ENCODE data around the gene NCAM1. TPM values are rescaled to one million over a fixed set of nuclear protein-coding genes. Genes with fewer than 3 reads are reported as not detected.

NCAM1 gene
- total RNA-seq, 1 donor from 2014 or later, result 1.8 TPM

GRCh38 chr11:113243696-113244095 lies 282.5 kb downstream of the NCAM1 start:
- DNase-seq (ENCODE audit: extremely low read depth, low read depth, low spot score), result no peak

GRCh38 chr11:113245216-113245615 lies 284.0 kb downstream of the NCAM1 start:
- no peak for DNase-seq (ENCODE audit: extremely low read depth, low read depth, low spot score)

- no peak for DNase-seq (ENCODE audit: extremely low read depth, low read depth, low spot score)
Measured at GRCh38 chr11:113247221-113247620, 286.0 kb downstream of the NCAM1 start.

DNA sequence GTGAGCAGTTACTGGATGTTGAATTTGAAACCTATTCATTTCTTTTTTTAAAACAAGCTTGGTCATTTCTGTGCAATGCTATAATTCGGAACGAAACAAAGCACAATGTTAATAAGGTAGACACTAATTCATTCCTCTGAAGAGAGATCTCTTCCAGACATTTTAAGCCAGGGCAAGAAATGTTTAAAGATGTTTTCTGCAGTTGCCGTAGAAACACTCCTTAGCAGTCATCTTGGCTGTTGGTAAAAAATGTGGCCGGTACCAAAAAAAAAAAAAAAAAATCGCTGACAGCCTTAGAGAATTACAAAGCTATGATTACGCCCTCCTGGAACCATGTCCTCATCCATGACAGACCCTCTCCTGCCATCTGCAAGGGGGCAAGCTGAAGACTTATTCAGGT lies 286.7 kb downstream of the NCAM1 start:
- DNase-seq (ENCODE audit: extremely low read depth, low read depth, low spot score), result no peak

GRCh38 chr11:113248702-113249490 lies 287.7 kb downstream of the NCAM1 start:
- DNase-seq (ENCODE audit: extremely low read depth, low read depth, low spot score), result no peak

- DNase-seq (ENCODE audit: extremely low read depth, low read depth, low spot score), result no peak
Measured at GRCh38 chr11:113249491-113249763, 288.2 kb downstream of the NCAM1 start.

DNA sequence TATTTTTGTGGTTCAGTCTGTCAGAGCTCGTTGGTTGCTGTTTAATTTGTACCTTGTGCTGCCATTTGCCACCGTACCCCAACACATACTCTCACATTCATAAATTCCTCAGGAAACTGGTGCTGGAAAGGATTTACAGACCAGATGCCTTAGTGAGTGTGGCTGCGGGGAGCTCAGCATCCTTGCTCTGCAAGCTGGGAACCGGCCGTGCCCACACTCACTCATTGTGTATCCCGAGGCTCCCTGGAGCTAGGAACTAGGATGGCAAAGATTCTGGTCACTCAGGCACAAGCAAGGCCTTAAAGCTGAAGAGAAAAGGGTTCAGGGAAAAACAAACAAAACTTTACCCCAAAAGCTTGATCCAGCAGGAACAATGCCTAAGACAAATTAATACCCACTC lies 288.6 kb downstream of the NCAM1 start:
- no peak for DNase-seq (ENCODE audit: extremely low read depth, low read depth, low spot score)

DNA sequence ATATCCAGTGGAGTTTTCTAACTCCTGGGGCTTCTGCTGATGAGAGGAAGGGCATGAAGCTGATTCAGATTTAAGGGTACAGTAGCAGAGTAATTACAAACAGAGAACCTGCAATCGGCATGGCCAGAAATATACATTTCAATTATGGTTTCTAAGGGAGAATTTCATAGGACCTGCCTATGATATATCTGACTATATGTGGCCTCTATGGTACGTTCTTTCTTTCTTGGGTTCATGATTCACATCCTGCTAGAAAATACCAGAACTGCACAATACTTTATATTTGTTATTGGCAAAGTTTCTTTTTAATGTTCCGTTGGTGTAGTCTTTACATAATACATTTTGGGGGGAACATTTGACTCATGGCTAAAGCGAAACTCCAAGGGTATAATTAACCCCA lies 290.1 kb downstream of the NCAM1 start:
- DNase-seq (ENCODE audit: extremely low read depth, low read depth, low spot score), result no peak

DNA sequence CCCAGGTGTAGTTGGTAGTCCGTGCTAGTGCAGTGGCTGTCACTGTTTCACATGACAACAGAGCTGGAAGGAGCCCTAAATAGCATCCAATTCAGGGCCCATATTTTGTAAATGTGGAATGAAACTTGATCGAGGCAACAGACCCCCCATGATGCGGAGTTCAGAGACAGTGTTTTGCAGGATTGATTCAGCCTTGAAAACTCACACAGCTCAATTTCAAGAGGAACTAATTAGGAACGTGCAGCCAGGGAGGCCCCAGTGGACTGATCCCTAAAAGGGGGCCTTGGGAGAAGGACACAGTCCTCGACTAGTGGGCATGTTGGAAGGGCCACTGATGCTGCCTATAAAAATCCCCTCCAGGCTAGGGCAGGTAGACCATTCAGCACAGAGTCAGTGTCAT lies 292.2 kb downstream of the NCAM1 start:
- DNase-seq (ENCODE audit: extremely low read depth, low read depth, low spot score), result no peak

DNA sequence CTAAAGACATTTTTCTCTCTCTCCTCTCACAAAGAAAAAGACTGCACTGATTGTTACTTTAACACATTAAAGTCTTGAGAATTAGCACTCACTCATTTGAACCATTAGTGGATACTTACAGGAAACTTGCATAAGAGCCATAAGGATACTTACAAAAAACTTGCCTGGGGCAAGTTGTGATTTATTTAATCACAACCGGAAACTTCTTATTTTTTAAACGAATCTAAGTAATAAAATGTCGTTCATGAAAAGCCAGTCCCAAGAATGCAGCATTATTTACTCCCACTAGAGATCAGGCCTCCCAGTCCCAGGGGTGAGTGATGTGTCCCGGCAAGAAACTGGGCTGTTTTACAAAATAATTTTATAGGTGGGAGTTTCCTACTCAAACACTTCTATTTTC lies 293.9 kb downstream of the NCAM1 start:
- DNase-seq (ENCODE audit: extremely low read depth, low read depth, low spot score), result no peak

DNA sequence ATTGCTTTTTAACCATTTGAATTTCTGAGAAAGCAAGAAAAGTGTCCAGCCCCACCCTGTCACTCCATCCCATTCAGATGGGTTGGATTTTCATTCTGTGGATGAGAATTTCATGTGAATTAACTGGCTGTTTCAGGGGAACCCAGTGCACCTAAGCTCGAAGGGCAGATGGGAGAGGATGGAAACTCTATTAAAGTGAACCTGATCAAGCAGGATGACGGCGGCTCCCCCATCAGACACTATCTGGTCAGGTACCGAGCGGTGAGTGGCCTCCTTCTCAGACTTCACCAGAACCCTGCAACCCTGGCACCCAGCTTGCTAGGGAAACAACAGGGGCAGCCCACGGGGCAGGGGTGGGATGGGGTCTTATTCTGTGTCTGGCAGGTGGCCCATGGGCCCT lies 294.5 kb downstream of the NCAM1 start:
- DNase-seq (ENCODE audit: extremely low read depth, low read depth, low spot score), result no peak

DNA sequence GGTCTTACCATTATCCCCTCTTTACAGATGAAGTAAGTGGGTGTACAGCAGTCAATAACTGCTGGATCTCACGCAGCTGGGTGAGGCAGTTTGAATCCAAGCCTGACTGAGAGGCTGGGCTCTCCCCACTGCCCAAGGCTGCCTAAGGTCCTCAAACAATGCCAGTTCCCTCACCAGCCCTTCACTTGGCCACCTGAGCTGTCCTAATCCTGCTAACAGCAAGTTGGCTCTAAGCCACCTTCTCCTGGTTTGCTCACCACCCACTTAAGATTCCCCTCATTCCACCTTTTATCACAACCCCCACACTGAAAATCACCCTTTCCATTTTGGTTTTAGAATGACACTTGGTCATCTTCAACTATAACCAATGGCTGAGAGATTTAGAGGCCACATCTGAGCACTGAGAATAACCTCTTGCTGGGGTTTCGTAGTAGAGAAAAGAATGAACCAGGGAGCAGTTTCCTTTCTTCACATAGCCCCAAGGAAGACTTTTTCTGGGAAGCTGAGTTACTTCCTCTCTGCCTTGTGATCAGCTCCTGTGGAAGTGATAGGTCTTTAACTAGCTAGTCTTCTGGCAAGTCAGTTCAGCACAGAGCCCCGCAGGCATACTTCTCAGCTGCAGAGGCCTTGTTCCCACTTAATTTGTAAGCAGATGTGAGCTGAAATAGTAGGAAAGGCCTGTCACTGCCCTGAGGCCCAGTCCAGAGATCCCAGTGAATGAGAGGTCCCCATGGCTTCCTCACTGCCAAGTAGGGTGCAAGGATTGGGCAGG lies 295.4 kb downstream of the NCAM1 start:
- no peak for DNase-seq (ENCODE audit: extremely low read depth, low read depth, low spot score)

DNA sequence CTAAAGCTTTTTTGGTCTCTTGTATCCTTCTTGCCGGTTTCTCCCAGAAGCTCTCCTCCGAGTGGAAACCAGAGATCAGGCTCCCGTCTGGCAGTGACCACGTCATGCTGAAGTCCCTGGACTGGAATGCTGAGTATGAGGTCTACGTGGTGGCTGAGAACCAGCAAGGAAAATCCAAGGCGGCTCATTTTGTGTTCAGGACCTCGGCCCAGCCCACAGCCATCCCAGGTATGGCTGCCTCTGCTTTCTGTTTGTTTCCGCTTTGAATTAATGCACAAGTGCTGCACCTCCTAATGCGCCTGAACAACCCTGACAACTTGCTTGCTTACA lies 298.8 kb downstream of the NCAM1 start:
- DNase-seq (ENCODE audit: extremely low read depth, low read depth, low spot score), result no peak

DNA sequence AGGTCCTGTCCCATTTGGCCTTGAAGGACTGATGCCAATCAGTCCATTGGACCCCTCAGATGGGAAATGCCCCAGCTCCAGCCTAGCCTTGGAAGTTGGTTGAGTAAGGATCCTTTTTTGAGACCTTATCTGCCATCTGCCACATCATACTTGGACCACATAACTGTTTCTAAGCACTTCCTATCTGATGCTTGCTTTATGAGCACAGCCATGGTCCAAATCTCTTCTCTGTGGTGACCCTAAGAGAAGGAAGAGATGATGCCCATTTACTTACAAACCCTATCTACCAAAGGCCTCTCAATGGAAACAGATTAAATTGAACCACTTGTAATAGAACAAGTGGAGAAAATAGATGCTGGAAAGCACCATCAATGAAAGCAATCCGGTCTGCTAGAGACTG lies 299.3 kb downstream of the NCAM1 start:
- DNase-seq (ENCODE audit: extremely low read depth, low read depth, low spot score), result no peak

GRCh38 chr11:113261709-113262475 lies 300.7 kb downstream of the NCAM1 start:
- DNase-seq (ENCODE audit: extremely low read depth, low read depth, low spot score), result no peak

GRCh38 chr11:113262594-113262993 lies 301.4 kb downstream of the NCAM1 start:
- no peak for DNase-seq (ENCODE audit: extremely low read depth, low read depth, low spot score)

- no peak for DNase-seq (ENCODE audit: extremely low read depth, low read depth, low spot score)
Measured at GRCh38 chr11:113263458-113264259, 302.4 kb downstream of the NCAM1 start.

DNA sequence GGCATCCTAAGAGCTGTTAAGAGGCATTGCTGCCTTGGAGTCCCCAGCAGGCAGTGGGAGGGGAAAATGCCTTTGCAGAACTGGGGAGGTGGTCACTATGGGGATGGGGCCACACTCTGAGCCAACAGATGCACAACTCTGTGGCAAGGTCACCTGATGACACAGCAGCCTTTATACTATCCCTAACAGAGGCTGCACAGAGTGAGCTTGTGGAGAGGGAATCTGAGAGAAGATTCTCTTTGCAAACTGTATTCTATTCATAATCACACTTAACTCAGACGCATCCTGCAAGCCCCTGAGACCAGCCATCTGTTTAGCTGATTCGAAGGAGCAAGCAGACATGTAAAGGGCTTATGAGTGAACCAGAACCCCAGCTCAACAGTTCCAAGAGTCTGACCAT lies 304.1 kb downstream of the NCAM1 start:
- DNase-seq (ENCODE audit: extremely low read depth, low read depth, low spot score), result no peak

- DNase-seq (ENCODE audit: extremely low read depth, low read depth, low spot score), result no peak
Measured at GRCh38 chr11:113267493-113267892, 306.3 kb downstream of the NCAM1 start.

DNA sequence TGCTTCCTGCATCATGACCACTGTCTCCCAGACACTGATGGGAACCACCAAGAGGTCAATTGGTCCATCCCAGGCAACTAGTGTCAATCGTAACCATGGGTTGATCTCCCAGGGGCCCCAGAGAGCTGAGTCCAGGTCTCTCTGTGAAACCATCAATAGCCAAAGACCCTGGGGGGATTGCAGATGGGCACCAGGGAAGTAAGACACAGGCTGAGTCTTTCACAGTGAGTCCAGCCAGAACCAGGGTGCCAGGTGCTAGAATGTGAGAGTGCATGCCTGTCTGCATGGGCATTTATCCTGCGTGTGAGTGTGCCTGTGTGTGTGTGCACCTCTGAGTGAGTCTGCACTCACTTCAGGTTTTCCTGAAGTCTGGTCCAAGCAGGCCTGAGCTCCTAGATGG lies 307.9 kb downstream of the NCAM1 start:
- DNase-seq (ENCODE audit: extremely low read depth, low read depth, low spot score), result no peak

- no peak for DNase-seq (ENCODE audit: extremely low read depth, low read depth, low spot score)
Measured at GRCh38 chr11:113269636-113270035, 308.4 kb downstream of the NCAM1 start.
